Panc1 (cell line): ENCODE measurements around the gene GPX7. TPM values are rescaled to one million over a fixed set of nuclear protein-coding genes. Genes with fewer than 3 reads are reported as not detected.

Experiments
- ATAC-seq: fragments of 200-7000 bp; cut with Tn5 transposase; 2 replicates; pipeline ENCODE4 v1.9.1; 2020; ENCODE audit warnings: mild to moderate bottlenecking, moderate library complexity
- BruUV-seq: library from RNA; stranded (reverse); fragments of 400-500 nt; replicated peaks from 2 replicates; lab custom pipeline; 2021; lab: Mats Ljungman, UMichigan
- CTCF ChIA-PET: fragments of 300-600 bp; sonication (Branson Sonifier 250); formaldehyde crosslinking; loops from one replicate; lab custom pipeline; 2022; ENCODE audit warnings: antibody characterized with exemption; lab: Charles Lee
- POLR2A ChIA-PET: fragments of 300-600 bp; sonication (Branson Sonifier 250); formaldehyde crosslinking; loops from one replicate; lab custom pipeline; 2022; ENCODE audit warnings: antibody characterized with exemption; lab: Charles Lee
- DNase-seq: peaks from one replicate; pipeline ENCODE4 v3.0.0-alpha.2; 2010; ENCODE audit warnings: low read depth, low spot score
- H3K27ac ChIP-seq: 2 replicates; pipeline ENCODE4 v1.5.1; 2011; ENCODE audit warnings: mild to moderate bottlenecking, low read length, inconsistent platforms
- H3K27me3 ChIP-seq: fragments of 200-500 bp; sonication (Bioruptor generic); 2 replicates; pipeline ENCODE4 v1.6.0; 2014; ENCODE audit warnings: low read length, inconsistent platforms; ENCODE audit not compliant: control insufficient read depth, insufficient read depth
- H3K36me3 ChIP-seq: fragments of 200-500 bp; sonication (Bioruptor generic); 2 replicates; pipeline ENCODE4 v1.5.1; 2014; ENCODE audit warnings: inconsistent platforms, mild to moderate bottlenecking, low read length, moderate library complexity; ENCODE audit not compliant: control insufficient read depth, insufficient read depth
- H3K4me1 ChIP-seq: 2 replicates; pipeline ENCODE4 v1.5.1; 2011; ENCODE audit warnings: inconsistent platforms, mild to moderate bottlenecking, low read length, moderate library complexity; ENCODE audit not compliant: control insufficient read depth, insufficient read depth
- H3K4me3 ChIP-seq, 2 experiments: 2 replicates each; pipeline ENCODE4 v1.5.1; 2011 to 2012; ENCODE audit warnings: low read depth in 2 of 2, low read length in 2 of 2, mild to moderate bottlenecking in 2 of 2, inconsistent platforms in 1 of 2, moderate library complexity in 1 of 2
- H3K9me3 ChIP-seq: fragments of 200-500 bp; sonication (Bioruptor generic); 2 replicates; pipeline ENCODE4 v1.5.1; 2014; ENCODE audit warnings: low read depth, mild to moderate bottlenecking, inconsistent platforms, low read length, moderate library complexity; ENCODE audit not compliant: control insufficient read depth, insufficient read depth
- CTCF ChIP-seq: fragments of 450-650 bp; IDR thresholded peaks from 2 replicates; pipeline ENCODE4 v1.5.1; 2017; ENCODE audit warnings: mild to moderate bottlenecking
- POLR2AphosphoS5 ChIP-seq: IDR thresholded peaks from 2 replicates; pipeline ENCODE4 v1.6.1; 2012; ENCODE audit warnings: mild to moderate bottlenecking, low read depth, low read length, moderate library complexity
- REST ChIP-seq, 2 experiments: IDR thresholded peaks; 2 replicates each; pipeline ENCODE4 v1.6.1; 2011 to 2012; ENCODE audit warnings: low read depth in 2 of 2, control low read depth in 1 of 2, low read length in 1 of 2, mild to moderate bottlenecking in 1 of 2, moderate library complexity in 1 of 2; ENCODE audit not compliant: insufficient read depth in 1 of 2
- SIN3A ChIP-seq: IDR thresholded peaks from 2 replicates; pipeline ENCODE4 v1.6.1; 2012; ENCODE audit warnings: low read depth, mild to moderate bottlenecking, low read length, moderate library complexity, borderline replicate concordance; ENCODE audit not compliant: insufficient read depth
- TCF7L2 ChIP-seq: IDR thresholded peaks from 2 replicates; pipeline ENCODE4 v1.6.1; 2011; ENCODE audit warnings: mild to moderate bottlenecking, low read depth, low read length, inconsistent platforms
- in situ Hi-C: cut with HindIII; loops from 2 replicates; pipeline ENCODE4 v1.10.0; 2016; ENCODE audit warnings: low sequenced_read_pairs, low pct_unique_long_range_greater_than_20kb
- intact Hi-C: fragments of 100-400 bp; cut with micrococcal nuclease; formaldehyde crosslinking; loops from one replicate; pipeline ENCODE4 v1.10.0; 2022; ENCODE audit not compliant: unreplicated experiment
- total RNA-seq: library from RNA; stranded (reverse); gene quantifications from one replicate; pipeline ENCODE4 v1.2.1, GENCODE V29; 2021; ENCODE audit not compliant: unreplicated experiment

GPX7 gene
- total RNA-seq, 1 experiment from 2014 or later: 11.2 TPM

GRCh38 chr1:52629325-52629643 is 27.1 kb downstream of the GPX7 start:
- Histone ChIP-seq H3K4me3 (no peak overlapping the region; a peak in 1 of 4 replicates), H3K27ac (no peak overlapping the region), H3K4me1 (no peaks in the 10 kb centered on the region), H3K9me3 (no peaks in the 10 kb centered on the region), H3K36me3 (no peaks in the 10 kb centered on the region), H3K27me3 (peaks cover 11% of the 10 kb centered on the region)
- no peak for DNase-seq
- intact Hi-C loops: no loop called here
- no TSS peak for BruUV-seq
- ChIA-PET CTCF (no interaction called here), POLR2A (no interaction called here)
- in situ Hi-C loops: no loop called here
- TF ChIP-seq POLR2AphosphoS5 (no peak), SIN3A (no peak), TCF7L2 (no peak), REST (IDR thresholded peaks at IDR 0.05; ENCODE audit: insufficient read depth in 1 of 2, low read depth in 2 of 2, low read length in 1 of 2) (no peak), CTCF (no peak)
- ATAC-seq: peak; percentile 48

- Histone ChIP-seq H3K4me1 (no peaks in the 10 kb centered on the region), H3K27me3 (peaks cover 14% of the 10 kb centered on the region), H3K9me3 (no peaks in the 10 kb centered on the region), H3K4me3 (no peak overlapping the region), H3K27ac (no peak overlapping the region), H3K36me3 (no peaks in the 10 kb centered on the region)
- ATAC-seq (0 out of 2 replicates have a peak, but pooled peaks have one; percentile 5), DNase-seq (no peak)
- BruUV-seq: no TSS peak
- no peak for TF ChIP-seq CTCF
- TF ChIP-seq TCF7L2: no peak
- TF ChIP-seq POLR2AphosphoS5: no peak
- TF ChIP-seq SIN3A: no peak
- TF ChIP-seq REST (IDR thresholded peaks at IDR 0.05; ENCODE audit: insufficient read depth in 1 of 2, low read depth in 2 of 2, low read length in 1 of 2): no peak
- intact Hi-C loops (no loop called here), in situ Hi-C loops (no loop called here)
- POLR2A ChIA-PET: no interaction called here
- CTCF ChIA-PET: interaction anchor here (0.6 kb wide), 1 partner anchor 10 kb away, joined by 4 read pairs; no protein-coding TSS in a partner anchor
Measured at GRCh38 chr1:52629667-52630066, 27.5 kb downstream of the GPX7 start.
